CD1c-positive myeloid dendritic cell (primary cell): Measurements from ENCODE around the gene HNF1A.

Source experiments
- DNase-seq: peaks from one replicate; pipeline ENCODE4 v3.0.0-alpha.2; 2016; ENCODE audit errors: extremely low spot score

Gene HNF1A

GRCh38 chr12:120959111-120959878, 19.0 kb upstream of the HNF1A start:
- DNase-seq, result no peak

- no peak for DNase-seq
Measured at GRCh38 chr12:120960657-120961056, 17.7 kb upstream of the HNF1A start.

GRCh38 chr12:120961604-120962531, 16.5 kb upstream of the HNF1A start:
- DNase-seq, result no peak

GRCh38 chr12:120962532-120963020, 15.8 kb upstream of the HNF1A start:
- DNase-seq, result no peak

GRCh38 chr12:120964298-120964697, 14.0 kb upstream of the HNF1A start:
- DNase-seq, result no peak

- DNase-seq, result no peak
Measured at GRCh38 chr12:120965534-120966091, 12.7 kb upstream of the HNF1A start.

GRCh38 chr12:120970310-120970709, 8.0 kb upstream of the HNF1A start:
- no peak for DNase-seq

GRCh38 chr12:120971299-120972180, 6.8 kb upstream of the HNF1A start:
- peak; percentile 78 for DNase-seq

GRCh38 chr12:120972870-120973543, 5.3 kb upstream of the HNF1A start:
- no peak for DNase-seq

GRCh38 chr12:120977531-120978295, 630 bp upstream of the HNF1A start:
- DNase-seq, result no peak

- DNase-seq, result no peak
Measured at GRCh38 chr12:120979220-120979861, 998 bp downstream of the HNF1A start.

- no peak for DNase-seq
Measured at GRCh38 chr12:120979862-120980696, 1.7 kb downstream of the HNF1A start.

GRCh38 chr12:120980800-120981368, 2.5 kb downstream of the HNF1A start:
- no peak for DNase-seq

GRCh38 chr12:120981407-120981941, 3.1 kb downstream of the HNF1A start:
- no peak for DNase-seq

GRCh38 chr12:120982659-120983058, 4.3 kb downstream of the HNF1A start:
- DNase-seq, result no peak

- DNase-seq, result no peak
Measured at GRCh38 chr12:120983759-120984158, 5.4 kb downstream of the HNF1A start.

GRCh38 chr12:120984351-120984898, 6.1 kb downstream of the HNF1A start:
- no peak for DNase-seq

- no peak for DNase-seq
Measured at GRCh38 chr12:120988234-120988633, 9.9 kb downstream of the HNF1A start.
